Neural cell (in vitro differentiated cells): ENCODE results near the gene THRB. TPM values are rescaled to one million over a fixed set of nuclear protein-coding genes. Genes with fewer than 3 reads are reported as not detected.

Source experiments
- H2AFZ ChIP-seq: fragments of 200-600, 300-800 bp; sonication (generic), shearing (Covaris generic); 2 replicates; pipeline ENCODE4 v1.6.0; 2014; ENCODE audit warnings: low read depth, mild to moderate bottlenecking, antibody characterized with exemption, low read length, moderate library complexity
- H3F3A ChIP-seq: fragments of 200-600 bp; shearing (Covaris generic); 2 replicates; pipeline ENCODE4 v1.6.1; 2016; ENCODE audit warnings: mild to moderate bottlenecking, moderate library complexity, mixed read lengths, antibody characterized with exemption, low read length; ENCODE audit not compliant: insufficient read depth, poor library complexity, severe bottlenecking
- H3K27ac ChIP-seq: fragments of 200-600, 300-800 bp; sonication (generic), shearing (Covaris generic); 2 replicates; pipeline ENCODE4 v1.5.1; 2014; ENCODE audit warnings: mild to moderate bottlenecking, low read length, moderate library complexity
- H3K27me3 ChIP-seq: fragments of 300-800, 200-600 bp; sonication (generic), shearing (Covaris generic); 2 replicates; pipeline ENCODE4 v1.6.0; 2014; ENCODE audit warnings: mild to moderate bottlenecking, low read depth, low read length, moderate library complexity; ENCODE audit not compliant: insufficient read depth
- H3K36me3 ChIP-seq: fragments of 300-800, 200-600 bp; sonication (generic), shearing (Covaris generic); 2 replicates; pipeline ENCODE4 v1.5.1; 2014; ENCODE audit warnings: mild to moderate bottlenecking, antibody characterized with exemption, low read length, moderate library complexity; ENCODE audit not compliant: insufficient read depth
- H3K4me2 ChIP-seq: fragments of 300-800, 200-600 bp; sonication (generic), shearing (Covaris generic); 2 replicates; pipeline ENCODE4 v1.6.0; 2014; ENCODE audit warnings: mild to moderate bottlenecking, low read length
- H3K4me3 ChIP-seq: fragments of 300-800, 200-600 bp; sonication (generic), shearing (Covaris generic); 2 replicates; pipeline ENCODE4 v1.5.1; 2014; ENCODE audit warnings: mild to moderate bottlenecking, low read length, moderate library complexity
- H3K79me2 ChIP-seq: fragments of 200-600 bp; shearing (Covaris generic); replicated peaks from 2 replicates; pipeline ENCODE4 v1.6.0; 2014; ENCODE audit warnings: mild to moderate bottlenecking, low read length, moderate library complexity; ENCODE audit not compliant: insufficient read depth
- H3K9ac ChIP-seq: fragments of 300-800, 200-600 bp; sonication (generic), shearing (Covaris generic); 2 replicates; pipeline ENCODE4 v1.6.1; 2016; ENCODE audit warnings: mild to moderate bottlenecking, low read length, mixed read lengths
- H3K9me2 ChIP-seq: fragments of 200-600 bp; shearing (Covaris generic); 2 replicates; pipeline ENCODE4 v1.6.1; 2016; ENCODE audit warnings: mild to moderate bottlenecking, low read length, mixed read lengths; ENCODE audit not compliant: insufficient read depth
- H3K9me3 ChIP-seq: fragments of 200-600, 300-800 bp; sonication (generic), shearing (Covaris generic); 2 replicates; pipeline ENCODE4 v1.6.1; 2016; ENCODE audit warnings: mild to moderate bottlenecking, mixed run types, low read length, moderate library complexity, mixed read lengths
- H4K20me1 ChIP-seq: fragments of 200-600 bp; shearing (Covaris generic); 2 replicates; pipeline ENCODE4 v1.6.1; 2016; ENCODE audit warnings: mild to moderate bottlenecking, mixed run types; ENCODE audit not compliant: insufficient read depth
- EP300 ChIP-seq: fragments of 450-650 bp; conservative IDR thresholded peaks from 2 replicates; pipeline ENCODE4 v1.6.1; 2014; ENCODE audit warnings: antibody characterized with exemption, mild to moderate bottlenecking, moderate library complexity; ENCODE audit not compliant: poor library complexity, severe bottlenecking
- EZH2 ChIP-seq: fragments of 200-600, 300-800 bp; shearing (Covaris generic), sonication (generic); IDR thresholded peaks from 2 replicates; pipeline ENCODE4 v1.6.1; 2014; ENCODE audit warnings: antibody characterized with exemption, low read length, borderline replicate concordance, mild to moderate bottlenecking; ENCODE audit not compliant: insufficient read depth, poor library complexity, severe bottlenecking
- MXI1 ChIP-seq: fragments of 450-650 bp; conservative IDR thresholded peaks from 2 replicates; pipeline ENCODE4 v1.6.1; 2014; ENCODE audit warnings: antibody characterized with exemption, mild to moderate bottlenecking; ENCODE audit not compliant: poor library complexity, severe bottlenecking
- POLR2AphosphoS5 ChIP-seq: IDR thresholded peaks from 2 replicates; pipeline ENCODE4 v1.6.1; 2012
- RAD21 ChIP-seq: fragments of 450-650 bp; conservative IDR thresholded peaks from 2 replicates; pipeline ENCODE4 v1.6.1; 2014; ENCODE audit warnings: antibody characterized with exemption, mild to moderate bottlenecking, moderate library complexity
- SMC3 ChIP-seq: fragments of 450-650 bp; conservative IDR thresholded peaks from 2 replicates; pipeline ENCODE4 v1.6.1; 2014; ENCODE audit warnings: antibody characterized with exemption, mild to moderate bottlenecking, moderate library complexity; ENCODE audit not compliant: poor library complexity
- TAF1 ChIP-seq: IDR thresholded peaks from 2 replicates; pipeline ENCODE4 v1.6.1; 2012; ENCODE audit warnings: low read depth
- polyA plus RNA-seq: library from polyadenylated mRNA; depleted of rRNA; stranded (reverse); fragments of >200 nt; gene quantifications from 2 replicates; pipeline ENCODE4 v1.2.3, GENCODE V29; 2014
- TF ChIP-seq, protein P1 (sequence below): fragments of 450-650 bp; IDR thresholded peaks from 2 replicates; pipeline ENCODE4 v1.5.1; 2014; ENCODE audit warnings: antibody characterized with exemption, mild to moderate bottlenecking, moderate library complexity; ENCODE audit not compliant: poor library complexity, severe bottlenecking
- TF ChIP-seq, protein P2 (sequence below): IDR thresholded peaks from 2 replicates; pipeline ENCODE4 v1.6.1; 2012; ENCODE audit warnings: borderline replicate concordance

Gene THRB
- polyA plus RNA-seq, 1 donor from 2014 or later, result 1.7 TPM

DNA sequence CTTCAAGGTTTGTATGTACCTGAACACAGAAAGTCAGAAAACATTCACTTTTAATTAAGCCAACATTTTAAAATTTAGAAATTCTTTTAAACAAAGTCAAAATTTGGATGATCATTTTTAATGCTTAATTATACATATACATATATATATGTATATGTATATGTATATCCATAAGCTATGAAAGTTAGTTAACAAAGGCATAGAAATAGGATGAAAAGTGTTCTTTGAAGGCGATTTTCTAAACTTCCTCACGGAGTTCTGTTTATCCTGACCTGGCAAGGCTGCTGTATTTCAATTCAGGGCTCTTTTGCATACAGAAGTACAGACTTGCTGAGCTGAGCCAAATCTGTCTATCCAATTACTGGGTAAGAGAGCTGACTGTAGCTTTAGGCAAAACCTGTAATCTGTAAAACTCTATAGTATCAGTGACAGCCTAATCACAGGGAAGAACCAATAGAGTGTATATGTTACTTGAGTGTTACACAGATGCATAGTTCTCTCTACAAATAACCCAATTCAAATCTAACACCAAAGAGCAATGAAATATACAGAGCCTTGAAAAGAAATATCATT, 32.1 kb upstream of the THRB start:
- Histone ChIP-seq H3K36me3 (no peaks in the 10 kb centered on the region), H2AFZ (no peak overlapping the region), H3K9me3 (no peaks in the 10 kb centered on the region), H3K9me2 (no peaks in the 10 kb centered on the region), H3K4me3 (no peak overlapping the region), H3K9ac (no peak overlapping the region), H3K4me2 (no peak overlapping the region), H3K79me2 (no peaks in the 10 kb centered on the region), H3K27me3 (peaks cover 19% of the 10 kb centered on the region), H4K20me1 (no peaks in the 10 kb centered on the region), H3F3A (no peaks in the 10 kb centered on the region), H3K27ac (no peak overlapping the region)
- TF ChIP-seq RAD21, result no peak
- TF ChIP-seq EZH2, result no peak
- no peak for TF ChIP-seq SMC3
- TF ChIP-seq, protein P1, sequence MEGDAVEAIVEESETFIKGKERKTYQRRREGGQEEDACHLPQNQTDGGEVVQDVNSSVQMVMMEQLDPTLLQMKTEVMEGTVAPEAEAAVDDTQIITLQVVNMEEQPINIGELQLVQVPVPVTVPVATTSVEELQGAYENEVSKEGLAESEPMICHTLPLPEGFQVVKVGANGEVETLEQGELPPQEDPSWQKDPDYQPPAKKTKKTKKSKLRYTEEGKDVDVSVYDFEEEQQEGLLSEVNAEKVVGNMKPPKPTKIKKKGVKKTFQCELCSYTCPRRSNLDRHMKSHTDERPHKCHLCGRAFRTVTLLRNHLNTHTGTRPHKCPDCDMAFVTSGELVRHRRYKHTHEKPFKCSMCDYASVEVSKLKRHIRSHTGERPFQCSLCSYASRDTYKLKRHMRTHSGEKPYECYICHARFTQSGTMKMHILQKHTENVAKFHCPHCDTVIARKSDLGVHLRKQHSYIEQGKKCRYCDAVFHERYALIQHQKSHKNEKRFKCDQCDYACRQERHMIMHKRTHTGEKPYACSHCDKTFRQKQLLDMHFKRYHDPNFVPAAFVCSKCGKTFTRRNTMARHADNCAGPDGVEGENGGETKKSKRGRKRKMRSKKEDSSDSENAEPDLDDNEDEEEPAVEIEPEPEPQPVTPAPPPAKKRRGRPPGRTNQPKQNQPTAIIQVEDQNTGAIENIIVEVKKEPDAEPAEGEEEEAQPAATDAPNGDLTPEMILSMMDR, result no peak
- no peak for TF ChIP-seq POLR2AphosphoS5
- no peak for TF ChIP-seq TAF1
- TF ChIP-seq, protein P2, sequence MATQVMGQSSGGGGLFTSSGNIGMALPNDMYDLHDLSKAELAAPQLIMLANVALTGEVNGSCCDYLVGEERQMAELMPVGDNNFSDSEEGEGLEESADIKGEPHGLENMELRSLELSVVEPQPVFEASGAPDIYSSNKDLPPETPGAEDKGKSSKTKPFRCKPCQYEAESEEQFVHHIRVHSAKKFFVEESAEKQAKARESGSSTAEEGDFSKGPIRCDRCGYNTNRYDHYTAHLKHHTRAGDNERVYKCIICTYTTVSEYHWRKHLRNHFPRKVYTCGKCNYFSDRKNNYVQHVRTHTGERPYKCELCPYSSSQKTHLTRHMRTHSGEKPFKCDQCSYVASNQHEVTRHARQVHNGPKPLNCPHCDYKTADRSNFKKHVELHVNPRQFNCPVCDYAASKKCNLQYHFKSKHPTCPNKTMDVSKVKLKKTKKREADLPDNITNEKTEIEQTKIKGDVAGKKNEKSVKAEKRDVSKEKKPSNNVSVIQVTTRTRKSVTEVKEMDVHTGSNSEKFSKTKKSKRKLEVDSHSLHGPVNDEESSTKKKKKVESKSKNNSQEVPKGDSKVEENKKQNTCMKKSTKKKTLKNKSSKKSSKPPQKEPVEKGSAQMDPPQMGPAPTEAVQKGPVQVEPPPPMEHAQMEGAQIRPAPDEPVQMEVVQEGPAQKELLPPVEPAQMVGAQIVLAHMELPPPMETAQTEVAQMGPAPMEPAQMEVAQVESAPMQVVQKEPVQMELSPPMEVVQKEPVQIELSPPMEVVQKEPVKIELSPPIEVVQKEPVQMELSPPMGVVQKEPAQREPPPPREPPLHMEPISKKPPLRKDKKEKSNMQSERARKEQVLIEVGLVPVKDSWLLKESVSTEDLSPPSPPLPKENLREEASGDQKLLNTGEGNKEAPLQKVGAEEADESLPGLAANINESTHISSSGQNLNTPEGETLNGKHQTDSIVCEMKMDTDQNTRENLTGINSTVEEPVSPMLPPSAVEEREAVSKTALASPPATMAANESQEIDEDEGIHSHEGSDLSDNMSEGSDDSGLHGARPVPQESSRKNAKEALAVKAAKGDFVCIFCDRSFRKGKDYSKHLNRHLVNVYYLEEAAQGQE, result no peak
- no peak for TF ChIP-seq MXI1
- no peak for TF ChIP-seq EP300

DNA sequence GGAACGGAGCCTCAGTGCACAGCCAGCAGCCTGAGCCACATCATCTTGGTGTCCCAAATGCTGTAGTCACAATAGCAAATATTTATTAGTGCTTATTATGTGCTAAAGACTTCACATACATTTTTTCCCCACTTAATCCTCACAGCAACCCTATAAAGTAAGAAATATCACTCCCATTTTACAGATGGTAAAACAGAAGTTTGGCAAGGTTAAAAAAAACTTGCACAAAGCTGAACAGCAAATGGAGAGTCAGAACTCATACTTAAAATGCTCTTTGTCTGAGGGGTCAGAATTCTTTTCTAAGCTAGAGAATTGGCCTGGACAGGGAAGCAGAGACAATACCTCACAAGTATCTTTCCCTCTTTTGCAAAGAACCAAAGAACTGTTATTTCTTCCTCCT, 30.9 kb upstream of the THRB start:
- TF ChIP-seq MXI1, result no peak
- TF ChIP-seq RAD21, result no peak
- no peak for TF ChIP-seq POLR2AphosphoS5
- TF ChIP-seq SMC3, result no peak
- TF ChIP-seq, protein P1, result no peak
- no peak for TF ChIP-seq TAF1
- TF ChIP-seq EZH2, result no peak
- TF ChIP-seq, protein P2, result no peak
- no peak for TF ChIP-seq EP300
- Histone ChIP-seq H3K79me2 (no peaks in the 10 kb centered on the region), H4K20me1 (no peaks in the 10 kb centered on the region), H2AFZ (no peak overlapping the region), H3K27me3 (peaks cover 30% of the 10 kb centered on the region), H3K4me3 (no peak overlapping the region), H3K27ac (no peak overlapping the region), H3K9me2 (no peaks in the 10 kb centered on the region), H3K9ac (no peak overlapping the region), H3K4me2 (no peak overlapping the region), H3F3A (no peaks in the 10 kb centered on the region), H3K9me3 (no peaks in the 10 kb centered on the region), H3K36me3 (no peaks in the 10 kb centered on the region)
